GM12892 (cell line): ENCODE data around the gene NKX2-1.

Experiments used
- POLR2AphosphoS5 ChIP-seq: IDR thresholded peaks from 2 replicates; pipeline ENCODE4 v1.6.1; 2011; ENCODE audit warnings: low read depth, low read length, control low read depth
- TAF1 ChIP-seq: IDR thresholded peaks from 2 replicates; pipeline ENCODE4 v1.6.1; 2011; ENCODE audit warnings: low read depth, mild to moderate bottlenecking, control low read depth, low read length, borderline replicate concordance

GRCh38 chr14:36521598-36522345, 1.7 kb upstream of the NKX2-1 start:
- TF ChIP-seq TAF1 (no peak), POLR2AphosphoS5 (no peak)
